PC-3 (cell line): ENCODE measurements around the gene RNF20.

Experiments
- CTCF ChIP-seq: fragments of 300-600 bp; sonication (generic); conservative IDR thresholded peaks from 2 replicates; pipeline ENCODE4 v1.5.1; 2017; ENCODE audit warnings: antibody characterized with exemption, low read depth, mild to moderate bottlenecking, low read length
- EZH2 ChIP-seq: fragments of 300-600 bp; sonication (generic); IDR thresholded peaks from one replicate; pipeline ENCODE4 v1.6.1; 2017; ENCODE audit warnings: antibody characterized with exemption, mild to moderate bottlenecking, low read length; ENCODE audit not compliant: unreplicated experiment
- EZH2phosphoT487 ChIP-seq: fragments of 300-600 bp; sonication (generic); IDR thresholded peaks from 2 replicates; pipeline ENCODE4 v1.6.1; 2018; ENCODE audit warnings: mild to moderate bottlenecking, antibody characterized with exemption, low read length, borderline replicate concordance

GRCh38 chr9:101495810-101496209 lies 37.8 kb upstream of the RNF20 start:
- TF ChIP-seq CTCF, result no peak
- no peak for TF ChIP-seq EZH2phosphoT487
- TF ChIP-seq EZH2, result no peak
